GM12878 (cell line): ENCODE data around the gene ROR2.

Experiments used
- CTCF ChIP-seq, 3 experiments: IDR thresholded peaks in 2 of 3; conservative IDR thresholded peaks in 1 of 3; 2 replicates each; pipeline ENCODE4 v1.5.1; 2011; ENCODE audit warnings: low read depth in 3 of 3, low read length in 3 of 3, mild to moderate bottlenecking in 3 of 3, control low read depth in 2 of 3, moderate library complexity in 2 of 3, inconsistent platforms in 1 of 3, mixed read lengths in 1 of 3; ENCODE audit not compliant: control insufficient read depth in 2 of 3, insufficient read depth in 1 of 3; ENCODE audit errors: extremely low read depth in 1 of 3
- POLR2A ChIP-seq: IDR thresholded peaks from 2 replicates; pipeline ENCODE4 v1.6.1; 2011; ENCODE audit warnings: low read depth, mild to moderate bottlenecking, low read length
- POLR2AphosphoS5 ChIP-seq: IDR thresholded peaks from 2 replicates; pipeline ENCODE4 v1.6.1; 2011; ENCODE audit warnings: mild to moderate bottlenecking, low read length, inconsistent platforms
- RAD21 ChIP-seq: IDR thresholded peaks from 2 replicates; pipeline ENCODE4 v1.6.1; 2011; ENCODE audit warnings: mild to moderate bottlenecking, low read depth, low read length, moderate library complexity; ENCODE audit not compliant: insufficient read depth
- SKIL ChIP-seq: fragments of 450-650 bp; IDR thresholded peaks from 2 replicates; pipeline ENCODE4 v1.6.1; 2017; ENCODE audit warnings: mild to moderate bottlenecking, low read depth, inconsistent platforms; ENCODE audit not compliant: poor library complexity, severe bottlenecking
- USF2 ChIP-seq: IDR thresholded peaks from 2 replicates; pipeline ENCODE4 v1.6.1; 2011; ENCODE audit warnings: low read depth, low read length, improper control_type of control experiment, borderline replicate concordance
- ZNF592 ChIP-seq: fragments of 450-650 bp; IDR thresholded peaks from 2 replicates; pipeline ENCODE4 v1.6.1; 2017; ENCODE audit warnings: mild to moderate bottlenecking, moderate library complexity
- ZNF687 ChIP-seq: fragments of 450-650 bp; IDR thresholded peaks from 2 replicates; pipeline ENCODE4 v1.6.1; 2017; ENCODE audit warnings: mild to moderate bottlenecking, moderate library complexity

GRCh38 chr9:91799113-91799744, 150.8 kb downstream of the ROR2 start:
- no peak for TF ChIP-seq RAD21
- TF ChIP-seq USF2: no peak
- no peak for TF ChIP-seq ZNF592
- no peak for TF ChIP-seq CTCF (IDR thresholded peaks at IDR 0.05 in 2 of 3, conservative IDR thresholded peaks at IDR 0.05 in 1 of 3; ENCODE audit: control insufficient read depth in 2 of 3, extremely low read depth in 1 of 3, insufficient read depth in 1 of 3, low read depth in 3 of 3, low read length in 3 of 3)
- TF ChIP-seq ZNF687: no peak
- TF ChIP-seq SKIL: no peak
- TF ChIP-seq POLR2AphosphoS5: no peak
- TF ChIP-seq POLR2A: no peak
